ENCODE measurements around the gene MTHFR.

Gene MTHFR

GRCh38 chr1:11736746-11737639 lies 68.8 kb downstream of the MTHFR start:
- peak in 2 of 3 donors; percentile 14 to 20 for DNase-seq (ENCODE audit: low read depth in 2 of 3, low spot score in 1 of 3)

- peak; percentile 80 to 90 (median 85) for DNase-seq (ENCODE audit: low read depth in 2 of 3, low spot score in 1 of 3)
Measured at GRCh38 chr1:11735854-11736745, 69.7 kb downstream of the MTHFR start, which contains the start of gene AGTRAP. Gene AGTRAP (plus strand): TSS chr1:11736136. CDS start chr1:11736209, 73 bp downstream.

All from stimulated activated CD4-positive, alpha-beta T cell treated with anti-CD3 and anti-CD28 coated beads, Interleukin-12 subunit alpha, Interleukin-12 subunit beta, amount 100 ng/mL, for 48 hours (primary cell).